ENCODE results near the gene NFIA. TPM values are rescaled to one million over a fixed set of nuclear protein-coding genes. Genes with fewer than 3 reads are reported as not detected.

Gene NFIA
- total and polyA plus RNA-seq, 2 donors, result 18.1 to 105 TPM

- Histone ChIP-seq H3K4me1 (ENCODE audit: insufficient read depth) (no peaks in the 10 kb centered on the region), H3K36me3 (ENCODE audit: insufficient read depth) (no peaks in the 10 kb centered on the region), H3K27ac (ENCODE audit: low read depth) (no peak overlapping the region), H3K4me3 (ENCODE audit: low read depth, low read length) (no peak overlapping the region)
- DNase-seq (ENCODE audit: extremely low spot score), result no peak
- 51% methylated on average over 3 of the region's 3 CpGs for WGBS
Observed at GRCh38 chr1:61111084-61112004, 29.0 kb downstream of the NFIA start.

GRCh38 chr1:61114178-61114870 lies 32.0 kb downstream of the NFIA start:
- DNase-seq (ENCODE audit: extremely low spot score), result no peak
- WGBS, result 94% methylated on average over 3 of the region's 3 CpGs
- H3K36me3 ChIP-seq (ENCODE audit: insufficient read depth), result no peaks in the 10 kb centered on the region
- H3K4me3 ChIP-seq (ENCODE audit: low read depth, low read length), result no peak overlapping the region
- H3K4me1 ChIP-seq (ENCODE audit: insufficient read depth), result no peaks in the 10 kb centered on the region
- no peak overlapping the region for H3K27ac ChIP-seq (ENCODE audit: low read depth)

GRCh38 chr1:61115436-61115835 lies 33.1 kb downstream of the NFIA start:
- DNase-seq (ENCODE audit: extremely low spot score), result no peak

GRCh38 chr1:61116421-61116820 lies 34.1 kb downstream of the NFIA start:
- WGBS, result 32% methylated on average over 6 of the region's 6 CpGs
- Histone ChIP-seq H3K36me3 (ENCODE audit: insufficient read depth) (no peaks in the 10 kb centered on the region), H3K4me3 (ENCODE audit: low read depth, low read length) (no peak overlapping the region), H3K27ac (ENCODE audit: low read depth) (no peak overlapping the region), H3K4me1 (ENCODE audit: insufficient read depth) (no peaks in the 10 kb centered on the region)
- DNase-seq (ENCODE audit: extremely low spot score), result no peak

More at GRCh38 chr1:61115436-61115835, 33.1 kb downstream of the NFIA start:
- Histone ChIP-seq H3K4me1 (ENCODE audit: insufficient read depth) (no peaks in the 10 kb centered on the region), H3K4me3 (ENCODE audit: low read depth, low read length) (no peak overlapping the region), H3K36me3 (ENCODE audit: insufficient read depth) (no peaks in the 10 kb centered on the region), H3K27ac (ENCODE audit: low read depth) (no peak overlapping the region)
- WGBS, result 96% methylated on average over 7 of the region's 7 CpGs

- Histone ChIP-seq H3K27ac (ENCODE audit: low read depth) (no peak overlapping the region), H3K4me1 (ENCODE audit: insufficient read depth) (peaks cover 1% of the 10 kb centered on the region), H3K36me3 (ENCODE audit: insufficient read depth) (no peaks in the 10 kb centered on the region), H3K4me3 (ENCODE audit: low read depth, low read length) (no peak overlapping the region)
- DNase-seq (ENCODE audit: extremely low spot score), result no peak
- 92% methylated on average over 2 of the region's 2 CpGs for WGBS
Observed at GRCh38 chr1:61117283-61117682, 34.9 kb downstream of the NFIA start.

- no peaks in the 10 kb centered on the region for H3K36me3 ChIP-seq (ENCODE audit: insufficient read depth)
- H3K4me1 ChIP-seq (ENCODE audit: insufficient read depth), result peaks cover 3% of the 10 kb centered on the region
- no peak overlapping the region for H3K4me3 ChIP-seq (ENCODE audit: low read depth, low read length)
- no peak overlapping the region for H3K27ac ChIP-seq (ENCODE audit: low read depth)
- WGBS, result 60% methylated on average over 3 of the region's 3 CpGs
- no peak for DNase-seq (ENCODE audit: extremely low spot score)
Observed at GRCh38 chr1:61119085-61119484, 36.7 kb downstream of the NFIA start.

- no peak overlapping the region for H3K4me3 ChIP-seq (ENCODE audit: low read depth, low read length)
- H3K4me1 ChIP-seq (ENCODE audit: insufficient read depth), result peaks cover 3% of the 10 kb centered on the region
- no peak for DNase-seq (ENCODE audit: extremely low spot score)
- H3K36me3 ChIP-seq (ENCODE audit: insufficient read depth), result no peaks in the 10 kb centered on the region
- 35% methylated on average over 5 of the region's 5 CpGs for WGBS
- H3K27ac ChIP-seq (ENCODE audit: low read depth), result peak overlapping the region; percentile 23
Observed at GRCh38 chr1:61120246-61120840, 38.0 kb downstream of the NFIA start.

GRCh38 chr1:61120998-61121397 lies 38.6 kb downstream of the NFIA start:
- DNase-seq (ENCODE audit: extremely low spot score), result no peak
- Histone ChIP-seq H3K4me3 (ENCODE audit: low read depth, low read length) (no peak overlapping the region), H3K36me3 (ENCODE audit: insufficient read depth) (no peaks in the 10 kb centered on the region), H3K4me1 (ENCODE audit: insufficient read depth) (peaks cover 3% of the 10 kb centered on the region), H3K27ac (ENCODE audit: low read depth) (no peak overlapping the region)
- 56% methylated on average over 2 of the region's 2 CpGs for WGBS

- H3K36me3 ChIP-seq (ENCODE audit: insufficient read depth), result no peaks in the 10 kb centered on the region
- H3K27ac ChIP-seq (ENCODE audit: low read depth), result no peak overlapping the region
- peaks cover 3% of the 10 kb centered on the region for H3K4me1 ChIP-seq (ENCODE audit: insufficient read depth)
- DNase-seq (ENCODE audit: extremely low spot score), result no peak
- H3K4me3 ChIP-seq (ENCODE audit: low read depth, low read length), result no peak overlapping the region
Observed at GRCh38 chr1:61121631-61122030, 39.3 kb downstream of the NFIA start.

GRCh38 chr1:61122389-61122788 lies 40.0 kb downstream of the NFIA start:
- no peak for DNase-seq (ENCODE audit: extremely low spot score)
- peaks cover 3% of the 10 kb centered on the region for H3K4me1 ChIP-seq (ENCODE audit: insufficient read depth)
- H3K36me3 ChIP-seq (ENCODE audit: insufficient read depth), result no peaks in the 10 kb centered on the region
- H3K4me3 ChIP-seq (ENCODE audit: low read depth, low read length), result no peak overlapping the region
- 64% methylated on average over 2 of the region's 2 CpGs for WGBS
- no peak overlapping the region for H3K27ac ChIP-seq (ENCODE audit: low read depth)

- 91% methylated on average over 2 of the region's 2 CpGs for WGBS
- Histone ChIP-seq H3K36me3 (ENCODE audit: insufficient read depth) (no peaks in the 10 kb centered on the region), H3K4me1 (ENCODE audit: insufficient read depth) (peaks cover 3% of the 10 kb centered on the region), H3K4me3 (ENCODE audit: low read depth, low read length) (no peak overlapping the region), H3K27ac (ENCODE audit: low read depth) (no peak overlapping the region)
- DNase-seq (ENCODE audit: extremely low spot score), result no peak
Observed at GRCh38 chr1:61123326-61123725, 41.0 kb downstream of the NFIA start.

- no peak for DNase-seq (ENCODE audit: extremely low spot score)
- Histone ChIP-seq H3K4me1 (ENCODE audit: insufficient read depth) (peaks cover 3% of the 10 kb centered on the region), H3K36me3 (ENCODE audit: insufficient read depth) (no peaks in the 10 kb centered on the region), H3K27ac (ENCODE audit: low read depth) (no peak overlapping the region), H3K4me3 (ENCODE audit: low read depth, low read length) (no peak overlapping the region)
- 80% methylated on average over 2 of the region's 2 CpGs for WGBS
Observed at GRCh38 chr1:61124078-61124477, 41.7 kb downstream of the NFIA start.

- H3K27ac ChIP-seq (ENCODE audit: low read depth), result no peak overlapping the region
- peaks cover 3% of the 10 kb centered on the region for H3K4me1 ChIP-seq (ENCODE audit: insufficient read depth)
- WGBS, result 73% methylated on average over 3 of the region's 3 CpGs
- H3K4me3 ChIP-seq (ENCODE audit: low read depth, low read length), result no peak overlapping the region
- no peaks in the 10 kb centered on the region for H3K36me3 ChIP-seq (ENCODE audit: insufficient read depth)
- DNase-seq (ENCODE audit: extremely low spot score), result no peak
Observed at GRCh38 chr1:61124696-61125095, 42.3 kb downstream of the NFIA start.

GRCh38 chr1:61125263-61125662 lies 42.9 kb downstream of the NFIA start:
- no peak for DNase-seq (ENCODE audit: extremely low spot score)
- no peak overlapping the region for H3K27ac ChIP-seq (ENCODE audit: low read depth)
- H3K36me3 ChIP-seq (ENCODE audit: insufficient read depth), result no peaks in the 10 kb centered on the region
- H3K4me1 ChIP-seq (ENCODE audit: insufficient read depth), result peaks cover 3% of the 10 kb centered on the region
- H3K4me3 ChIP-seq (ENCODE audit: low read depth, low read length), result no peak overlapping the region
- 34% methylated on average over 7 of the region's 7 CpGs for WGBS

Measured in urinary bladder (tissue), 4 donors.